ENCODE measurements around the gene TRPC3.
"Not testable (repeated sequence)": the region's sequence is repeated elsewhere in the genome, so short reads cannot be mapped to it uniquely, and the experiment has no call there.

The TRPC3 gene

DNA sequence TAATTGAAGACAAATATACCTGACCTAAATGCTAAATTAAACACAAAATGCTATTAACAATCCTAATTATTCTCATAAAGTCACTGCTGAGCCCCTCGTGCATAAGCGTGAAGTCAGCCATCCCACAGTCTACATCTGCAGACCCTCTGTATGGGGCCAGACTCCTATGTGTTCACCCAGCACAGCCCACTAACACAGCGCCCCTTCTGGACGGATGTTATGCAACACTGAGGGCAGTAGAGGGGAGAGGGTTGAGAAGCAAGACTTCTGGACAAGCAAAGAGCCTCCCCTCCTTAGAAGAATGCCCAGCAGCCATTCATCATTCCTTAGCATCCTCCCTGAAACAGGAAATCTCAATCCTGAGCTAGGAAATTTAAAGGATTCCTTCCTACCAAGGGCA is 7.9 kb downstream of the TRPC3 start:
- DNase-seq: no peak

DNA sequence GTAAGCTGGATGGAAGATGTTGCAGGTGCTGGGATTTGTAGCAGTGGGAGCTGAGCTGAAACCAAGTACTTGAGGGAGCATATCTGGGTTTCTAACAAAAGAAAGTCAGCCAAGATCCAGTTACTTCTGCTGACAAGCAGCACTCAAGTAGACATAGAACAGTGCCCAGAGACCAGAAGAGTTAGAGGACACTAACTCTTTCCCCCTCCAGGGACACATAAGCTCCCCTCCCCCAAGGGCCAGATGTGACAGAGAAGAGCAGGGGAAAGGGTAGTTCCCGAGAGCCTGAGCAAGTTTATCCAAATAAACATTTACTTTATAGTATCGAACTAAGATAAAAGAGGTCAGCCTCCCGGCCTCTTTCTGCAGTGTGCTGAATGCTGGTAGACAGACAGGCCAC is 12.2 kb downstream of the TRPC3 start:
- no peak for DNase-seq

DNA sequence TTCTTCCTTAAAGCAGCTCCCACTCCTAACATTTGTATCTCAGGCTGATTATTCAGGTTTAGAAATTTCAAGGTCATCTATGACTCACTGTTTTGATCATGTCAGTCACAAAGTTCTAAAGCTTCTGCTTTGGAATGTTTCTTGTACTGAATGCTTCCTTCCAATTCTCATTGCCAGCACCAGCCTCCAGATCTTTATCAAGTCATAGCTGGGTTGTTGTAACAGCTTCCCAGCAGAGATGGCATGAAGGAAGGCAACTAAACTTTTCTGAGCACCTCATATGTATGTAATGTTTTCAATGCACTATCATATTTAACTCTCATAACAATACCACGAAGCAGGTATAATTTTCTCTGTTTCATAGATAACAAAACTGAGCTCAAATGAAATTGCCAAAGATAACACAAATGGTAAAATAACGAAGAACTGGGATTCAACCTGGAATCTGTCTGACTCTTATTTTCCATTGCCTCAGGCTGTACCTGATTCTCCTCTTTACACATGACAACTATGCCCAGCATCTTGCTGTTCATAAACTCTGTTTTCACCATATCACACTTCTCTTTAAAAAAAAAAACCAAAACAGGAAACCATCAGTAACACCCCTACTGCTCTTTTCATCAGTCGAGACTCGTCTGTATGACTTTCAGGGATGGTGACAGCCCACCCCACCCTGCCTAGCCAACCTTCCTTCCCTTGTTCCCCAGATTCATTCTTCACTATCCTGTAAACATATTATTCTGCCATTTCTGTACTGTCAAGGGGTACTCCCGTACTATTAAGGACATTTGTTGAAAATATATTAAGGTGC is 13.4 kb downstream of the TRPC3 start:
- DNase-seq: no peak

DNA sequence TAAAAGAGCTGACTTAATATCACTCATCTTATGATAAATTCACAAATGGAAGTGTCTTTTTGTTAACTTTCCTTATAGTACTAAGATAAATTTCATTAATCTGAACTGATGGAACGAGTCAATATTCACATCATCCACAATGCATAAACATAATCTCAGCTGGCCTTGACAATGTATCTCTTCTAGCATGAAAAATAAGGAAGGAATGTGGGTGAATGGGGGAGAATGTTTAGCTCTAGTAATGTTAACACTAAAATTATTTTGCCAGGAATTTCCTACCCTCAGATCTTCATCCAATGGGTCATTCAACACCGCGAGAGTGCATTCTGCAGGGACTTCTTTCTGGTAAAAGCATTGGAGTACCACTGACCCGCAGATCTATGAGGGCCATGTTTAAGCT is 15.8 kb downstream of the TRPC3 start:
- DNase-seq: no peak

DNA sequence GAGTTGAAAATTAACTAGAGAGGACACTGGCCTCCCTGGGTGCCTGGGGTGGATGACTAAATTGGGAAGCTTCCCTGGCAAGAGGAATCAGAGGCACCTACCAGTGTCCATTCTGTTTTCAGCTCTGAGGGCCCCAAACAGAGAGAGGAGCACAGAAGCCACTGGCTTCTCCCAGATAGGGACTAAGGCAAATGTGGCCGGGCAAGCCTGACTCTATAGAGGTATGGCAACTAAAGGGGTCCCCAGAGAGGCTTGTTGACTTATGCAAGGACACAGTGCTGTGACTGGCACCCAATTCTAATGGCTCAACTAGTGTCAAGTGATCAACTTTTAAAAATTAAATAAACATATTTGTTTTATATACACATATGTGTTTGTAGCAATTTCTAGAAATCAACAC is 17.2 kb downstream of the TRPC3 start:
- DNase-seq: no peak

DNA sequence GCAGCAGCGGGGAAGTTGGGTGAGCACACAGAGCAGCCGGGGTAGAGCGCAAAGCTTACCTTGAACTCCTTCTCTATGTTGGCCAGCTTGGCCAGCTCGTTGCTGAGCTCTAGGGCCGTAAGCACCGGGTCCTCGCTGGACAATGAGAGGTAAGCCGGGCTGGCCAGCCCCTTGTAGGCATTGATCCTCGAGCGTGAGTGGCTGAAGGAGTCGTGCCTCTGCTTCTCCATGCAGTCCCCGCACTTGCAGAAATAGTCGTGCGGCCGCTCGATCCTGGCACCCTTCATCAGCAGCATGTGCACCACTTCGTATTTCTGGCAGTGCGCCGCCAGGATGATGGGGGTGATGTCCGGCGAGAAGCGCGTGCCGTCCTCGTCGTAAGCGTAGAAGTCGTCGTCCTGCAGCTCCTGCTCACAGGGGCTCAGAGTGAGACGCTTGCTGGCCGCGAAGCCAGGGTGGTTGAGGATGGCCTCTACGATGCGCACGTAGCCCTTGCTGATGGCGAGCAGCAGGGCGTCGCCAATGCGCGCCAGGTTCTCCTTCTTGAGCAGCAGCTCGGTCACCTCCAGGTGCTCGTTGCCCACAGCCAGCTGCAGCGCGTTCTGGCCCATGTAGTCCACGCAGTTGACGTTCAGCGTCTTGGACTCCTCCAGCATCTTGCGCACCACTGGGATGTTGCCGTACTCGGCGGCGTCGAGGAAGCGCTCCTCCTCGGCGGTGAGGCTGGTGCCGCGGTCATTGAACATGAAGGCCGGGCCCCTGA is 19.5 kb downstream of the TRPC3 start:
- DNase-seq: no peak

DNA sequence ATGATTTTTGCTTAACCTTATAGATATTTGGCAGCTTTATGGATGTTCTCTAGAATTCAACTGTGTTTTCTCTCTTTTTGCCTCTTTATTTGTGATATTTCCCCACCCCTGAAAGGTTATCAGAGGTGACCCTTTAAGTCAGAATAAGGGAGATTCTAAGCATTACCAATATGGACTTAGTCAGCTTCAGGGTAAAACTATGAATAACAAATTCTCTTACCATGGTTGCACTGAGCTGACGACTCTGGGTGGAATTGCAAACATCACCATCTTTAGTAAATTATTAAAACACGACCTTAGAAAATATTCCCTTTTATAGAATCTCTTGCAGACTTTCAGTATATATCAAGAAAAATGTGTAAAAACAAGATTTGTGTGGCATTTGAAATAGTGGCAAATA is 21.6 kb downstream of the TRPC3 start:
- no peak for DNase-seq

DNA sequence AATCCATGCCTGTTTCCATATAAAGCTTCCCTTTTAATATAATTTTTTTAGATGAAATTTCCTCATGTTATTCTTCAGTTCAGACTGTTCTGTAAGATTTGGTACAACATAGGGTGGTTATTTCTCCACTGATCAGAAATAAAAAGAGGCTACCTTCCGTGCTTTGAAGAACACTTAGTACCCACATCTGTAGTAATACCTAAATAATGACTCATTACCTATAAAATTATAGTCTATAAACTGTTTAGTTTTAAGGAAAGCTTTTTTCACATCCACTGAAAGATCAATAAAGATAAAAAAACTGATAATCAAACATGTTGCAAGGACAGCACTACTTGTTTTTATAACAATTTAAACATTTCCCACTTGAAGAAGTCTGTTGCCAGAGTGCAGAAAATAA is 23.9 kb downstream of the TRPC3 start:
- no peak for DNase-seq

DNA sequence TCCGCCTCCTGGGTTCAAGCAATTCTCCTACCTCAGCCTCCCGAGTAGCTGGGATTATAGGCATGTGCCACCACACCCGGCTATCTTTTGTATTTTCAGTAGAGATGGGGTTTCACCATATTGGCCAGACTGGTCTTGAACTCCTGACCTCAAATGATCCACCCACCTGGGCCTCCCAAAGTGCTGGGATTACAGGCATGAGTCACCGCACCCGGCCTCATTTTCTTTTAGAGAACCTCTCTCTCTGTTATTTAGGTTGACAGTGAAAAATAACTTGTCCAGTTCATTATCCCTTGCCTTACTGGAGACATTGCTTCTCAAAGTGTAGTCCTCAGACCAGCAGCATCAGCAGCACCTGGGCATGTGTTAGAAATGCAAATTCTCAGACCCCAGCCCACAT is 25.4 kb downstream of the TRPC3 start:
- DNase-seq: not testable (repeated sequence)

DNA sequence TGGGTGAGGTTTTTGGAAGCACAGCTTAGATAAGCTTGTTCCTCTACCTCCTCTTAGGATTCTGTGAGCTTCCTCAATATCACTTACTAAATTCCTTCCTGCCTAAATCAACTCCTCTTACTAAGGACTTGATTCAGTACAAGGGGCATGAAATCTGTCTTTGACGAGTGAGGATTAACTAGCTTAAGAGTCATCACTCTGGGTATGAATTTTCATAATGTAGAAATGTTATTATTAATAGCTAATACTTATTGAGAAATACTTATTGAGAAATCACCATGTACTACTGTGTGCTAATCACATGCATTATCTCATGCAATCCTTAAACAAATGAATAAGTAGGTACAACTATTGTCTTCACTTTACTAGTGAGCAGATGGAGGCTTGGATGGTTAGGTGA is 28.6 kb downstream of the TRPC3 start:
- DNase-seq: no peak

DNA sequence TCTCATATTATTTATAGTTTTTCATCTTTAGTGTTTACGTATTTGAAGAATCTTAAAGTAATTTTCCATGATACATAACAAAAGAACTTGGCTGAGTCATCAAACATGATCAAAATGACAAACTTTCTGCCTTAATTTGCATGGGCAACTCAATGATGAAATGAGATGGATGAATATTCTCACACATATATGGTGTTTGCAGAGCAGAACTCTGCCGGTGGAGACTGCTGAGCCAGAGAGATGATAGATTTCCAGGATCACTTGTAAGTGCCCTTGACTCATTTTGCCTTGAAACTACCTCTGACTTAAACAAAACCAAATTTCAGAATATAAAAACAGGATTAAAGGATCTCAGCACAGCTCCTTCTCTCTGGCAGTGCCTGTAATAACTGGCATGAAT is 38.2 kb downstream of the TRPC3 start:
- no peak for DNase-seq

DNA sequence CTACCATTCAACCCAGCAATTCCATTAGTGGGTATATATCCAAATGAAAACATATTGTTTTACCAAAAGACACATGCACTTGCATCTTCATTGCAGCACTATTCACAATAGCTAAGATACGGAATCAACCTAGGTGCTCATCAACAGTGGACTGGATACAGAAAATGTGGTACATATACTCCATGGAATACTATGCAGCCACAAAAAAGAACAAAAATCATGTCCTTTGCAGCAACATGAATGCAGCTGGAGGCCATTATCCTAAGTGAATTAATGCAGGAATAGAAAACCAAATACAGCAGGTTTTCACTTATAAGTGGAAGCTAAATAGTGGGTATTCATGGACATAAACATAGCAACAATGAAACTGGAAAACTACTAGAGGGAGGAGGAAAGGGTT is 43.5 kb downstream of the TRPC3 start:
- no peak for DNase-seq

DNA sequence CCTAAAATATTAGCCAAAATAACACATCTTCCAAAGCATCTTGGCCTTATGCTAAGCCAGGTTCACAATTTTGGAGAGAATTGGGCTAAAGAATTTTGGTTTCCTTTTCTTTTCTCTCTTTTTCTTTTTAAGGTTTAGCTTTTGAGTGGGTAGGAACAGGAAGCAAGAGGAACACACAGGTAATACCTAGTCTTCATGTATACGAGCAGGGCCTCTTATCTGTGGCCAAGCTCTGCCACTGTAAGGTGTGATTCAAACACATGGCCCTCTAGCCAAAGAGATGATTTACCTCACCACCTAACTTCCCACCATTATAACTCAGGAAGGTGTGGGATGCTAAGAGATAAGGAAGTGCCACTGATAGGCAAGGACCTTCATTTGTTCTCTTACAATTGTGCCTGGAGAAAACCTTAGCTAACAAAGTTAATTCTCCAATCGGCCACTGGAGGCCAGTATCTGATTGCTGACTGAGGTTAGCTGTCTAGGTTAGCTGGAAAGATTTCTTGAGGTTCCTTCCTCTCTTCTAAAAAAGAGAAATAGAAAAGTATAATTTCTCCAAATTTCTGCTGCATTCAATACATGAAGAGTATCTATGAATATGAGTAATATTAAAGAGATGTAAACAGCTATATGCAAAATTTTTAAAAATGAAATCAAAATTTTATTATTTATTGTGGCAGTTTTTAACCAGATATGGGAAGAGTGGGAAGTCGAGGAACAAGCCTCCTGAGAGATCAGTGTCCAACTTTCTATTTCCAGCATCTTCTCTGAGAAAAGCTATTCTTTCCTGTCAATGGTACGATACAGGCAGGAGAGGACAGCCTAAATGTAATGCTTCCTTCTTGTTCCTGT is 51.5 kb downstream of the TRPC3 start:
- peak; percentile 29 for DNase-seq

DNA sequence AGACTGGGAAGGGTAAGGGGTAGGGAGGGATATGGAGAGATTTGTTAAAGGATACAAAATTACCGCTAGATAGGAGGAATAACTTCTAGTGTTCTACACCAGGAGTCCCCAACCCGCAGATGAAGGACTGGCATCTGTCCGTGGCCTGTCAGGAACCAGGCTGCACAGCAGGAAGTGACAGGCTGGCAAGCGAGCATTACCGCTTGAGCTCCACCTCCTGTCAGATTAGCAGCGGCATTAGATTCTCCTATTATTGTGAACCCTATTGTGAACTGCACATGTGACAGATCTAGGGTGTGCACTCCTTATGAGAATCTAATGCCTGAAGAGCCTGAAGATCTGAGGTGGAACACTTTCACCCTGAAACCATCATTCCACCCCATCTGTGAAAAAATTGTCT is 53.7 kb downstream of the TRPC3 start:
- no peak for DNase-seq

DNA sequence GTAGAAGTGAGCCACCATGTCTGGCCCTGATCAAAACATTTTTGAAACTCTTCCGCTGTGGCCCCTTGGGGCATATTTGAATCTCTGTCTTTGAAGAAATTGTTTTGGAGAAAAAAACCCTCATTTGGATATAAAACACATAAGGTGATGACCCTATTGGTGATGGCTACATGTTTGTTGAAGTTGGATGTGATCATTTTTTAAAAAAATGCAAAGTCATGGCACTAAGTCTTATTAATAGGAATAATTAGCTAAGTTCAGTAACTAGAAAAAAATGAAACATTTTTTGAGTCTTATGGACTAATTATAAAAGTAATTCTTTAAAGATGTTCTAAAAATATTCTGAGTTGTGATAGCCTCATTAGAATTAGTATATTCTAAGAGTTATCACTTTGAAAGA is 63.7 kb downstream of the TRPC3 start:
- DNase-seq: no peak

DNA sequence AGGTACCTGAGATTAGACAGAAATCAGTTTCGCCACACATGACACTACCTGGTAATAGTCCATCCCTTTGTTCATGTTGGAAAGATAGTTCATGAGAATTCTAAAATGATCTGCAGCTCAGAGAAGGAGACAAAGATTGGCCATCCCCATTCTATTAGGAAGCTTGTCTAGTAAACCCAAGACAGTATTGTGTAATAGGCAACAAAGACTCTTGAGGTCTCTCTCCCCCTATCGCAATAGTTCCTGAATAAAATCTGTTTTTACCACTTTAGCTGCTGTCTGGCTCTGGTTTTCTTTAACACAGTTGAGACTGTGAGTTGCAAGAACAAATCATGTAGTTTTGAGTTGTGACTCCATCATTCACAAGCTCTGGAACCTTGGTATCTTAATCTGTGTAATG is 66.7 kb downstream of the TRPC3 start:
- DNase-seq: no peak

DNA sequence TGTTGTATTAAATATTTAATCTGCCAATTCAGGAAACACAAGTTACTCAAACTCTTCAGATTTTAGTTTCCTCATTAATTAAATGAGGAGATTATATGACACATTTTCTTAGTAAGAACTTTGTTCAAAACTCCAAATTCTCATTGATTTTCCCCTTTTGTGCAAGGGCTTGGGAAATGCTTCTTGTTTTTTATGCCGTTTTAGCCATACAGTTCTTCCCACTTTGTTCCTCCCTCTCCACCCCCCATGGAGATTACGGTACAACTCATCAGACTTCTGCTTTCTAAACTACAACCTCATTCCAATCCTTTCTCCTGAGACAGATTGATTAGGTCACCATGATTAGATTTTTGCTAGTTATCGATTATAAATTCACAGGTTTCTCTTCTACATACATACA is 70.7 kb downstream of the TRPC3 start:
- DNase-seq: no peak

DNA sequence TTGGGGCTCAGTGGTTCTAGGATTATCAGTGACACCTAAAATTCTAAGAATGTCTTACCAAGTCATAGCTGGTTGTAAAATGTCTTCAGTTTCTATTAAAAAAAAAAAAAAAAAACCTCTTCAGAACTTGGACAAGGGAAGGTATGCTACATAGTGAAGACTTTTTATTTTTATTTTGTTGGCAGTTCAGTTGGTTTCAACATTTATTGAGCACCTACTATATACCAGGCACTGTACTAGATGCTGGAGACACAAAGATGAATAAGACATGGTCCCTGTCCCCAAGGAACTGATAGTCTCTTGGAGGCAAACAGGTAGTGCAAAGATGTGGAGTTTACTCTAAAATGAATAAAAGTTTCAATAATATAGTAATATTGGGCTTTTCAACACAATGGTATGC is 72.7 kb downstream of the TRPC3 start:
- no peak for DNase-seq

DNA sequence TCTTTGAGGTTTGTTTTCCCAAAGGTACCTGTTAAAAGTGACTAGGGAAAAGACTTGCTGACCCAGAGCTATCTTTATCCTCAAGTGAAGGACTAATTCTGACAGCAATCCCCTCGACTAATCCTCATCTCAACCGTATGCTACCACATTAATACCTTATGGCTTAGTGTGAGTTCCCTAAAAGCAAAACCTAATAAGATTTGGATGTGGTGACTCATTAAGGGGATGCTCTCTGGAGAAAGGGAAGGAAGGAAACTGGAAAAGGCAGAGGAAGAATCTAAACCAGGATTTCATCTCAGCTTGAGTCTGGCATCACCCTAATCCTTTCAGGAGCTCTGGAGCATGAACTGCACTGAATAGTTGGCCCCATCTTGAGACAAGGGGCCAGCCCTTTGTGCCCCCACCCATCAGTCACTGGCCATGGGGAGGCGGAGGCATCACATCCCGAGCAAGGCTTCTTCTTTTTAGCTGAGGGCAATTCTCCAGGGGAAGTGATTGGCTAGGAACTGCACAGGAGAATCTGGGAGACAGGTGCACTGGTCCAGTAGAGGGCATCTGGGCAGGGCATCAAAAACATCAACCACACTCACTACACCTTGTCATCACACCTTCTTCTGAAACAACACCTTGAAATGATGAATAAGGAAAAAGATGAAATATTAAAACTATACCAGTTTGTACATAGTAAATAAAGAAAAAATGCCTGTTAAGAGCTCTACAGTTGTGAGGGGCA is 74.7 kb downstream of the TRPC3 start:
- DNase-seq: no peak

DNA sequence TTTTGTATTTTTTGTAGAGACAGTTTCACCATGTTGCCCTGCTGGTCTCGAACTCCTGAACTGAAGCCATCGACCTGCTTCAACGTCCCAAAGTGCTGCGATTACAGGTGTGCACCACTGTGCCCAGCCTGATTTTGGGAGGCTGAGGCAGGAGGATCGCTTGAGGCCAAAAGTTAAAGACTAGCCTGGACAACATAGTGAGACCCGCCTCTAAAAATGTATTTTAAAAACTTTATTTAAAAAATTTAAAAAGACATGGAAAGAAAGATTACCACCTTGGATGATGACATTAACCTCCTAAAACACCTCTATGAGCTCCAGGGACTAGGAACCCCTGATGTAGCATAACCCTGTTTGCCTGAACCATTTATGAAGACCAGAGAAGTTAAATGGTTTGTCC is 75.8 kb downstream of the TRPC3 start:
- no peak for DNase-seq

DNA sequence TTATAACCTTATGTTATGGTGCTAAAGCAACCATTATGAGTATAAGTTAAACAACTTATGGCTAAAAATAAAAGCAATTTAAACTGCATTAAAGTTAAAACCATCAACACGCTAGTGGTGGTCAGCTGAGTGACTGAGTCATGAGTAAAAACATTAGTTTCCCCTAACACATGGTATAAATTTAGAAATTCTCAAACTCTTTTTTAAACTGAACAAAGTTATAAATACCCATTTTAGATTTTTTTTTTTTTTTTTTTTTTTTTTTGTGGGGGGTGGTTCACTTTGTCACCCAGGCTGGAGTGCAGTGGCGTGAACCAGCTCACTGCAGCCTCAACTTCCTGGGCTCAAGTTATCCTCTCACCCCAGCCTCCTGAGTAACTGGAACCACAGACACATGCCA is 76.2 kb downstream of the TRPC3 start:
- DNase-seq: no peak

DNA sequence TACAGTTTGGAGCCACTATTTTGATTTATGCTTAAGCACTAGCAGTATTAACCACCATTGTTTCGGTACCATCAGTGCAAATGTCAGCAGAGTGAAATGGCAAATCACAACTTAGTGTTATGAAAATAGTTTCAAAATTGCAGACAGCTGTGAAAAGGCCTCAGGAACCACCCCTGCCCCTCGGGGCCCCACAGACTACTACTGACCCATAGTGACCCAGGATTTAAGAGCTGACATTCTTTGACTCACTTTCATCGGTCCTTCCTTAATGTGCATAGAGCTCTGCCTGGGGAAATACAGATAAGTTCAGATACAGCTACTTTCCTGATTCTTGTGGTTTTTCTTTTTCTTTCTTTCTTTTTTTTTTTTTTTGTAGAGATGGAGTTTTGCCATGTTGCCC is 78.3 kb downstream of the TRPC3 start:
- DNase-seq: no peak
